ENCODE measurements around the gene DIPK1C. TPM values are rescaled to one million over a fixed set of nuclear protein-coding genes. Genes with fewer than 3 reads are reported as not detected.

The DIPK1C gene
- total RNA-seq, 1 donor from 2014 or later, result 5.9 TPM

- DNase-seq (ENCODE audit: low spot score), result no peak
- intact Hi-C loops (cut with DNase I), result no loop called here
Observed at GRCh38 chr18:74399091-74399887, 57.8 kb downstream of the DIPK1C start.

GRCh38 chr18:74397572-74397971 is 59.5 kb downstream of the DIPK1C start:
- DNase-seq (ENCODE audit: low spot score), result no peak
- intact Hi-C loops (cut with DNase I), result no loop called here

- DNase-seq (ENCODE audit: low spot score), result peak; percentile 14
- intact Hi-C loops (cut with DNase I), result no loop called here
Observed at GRCh38 chr18:74396171-74397169, 60.6 kb downstream of the DIPK1C start.

GRCh38 chr18:74395648-74396154 is 61.4 kb downstream of the DIPK1C start:
- intact Hi-C loops (cut with DNase I), result no loop called here

GRCh38 chr18:74395006-74395405 is 62.1 kb downstream of the DIPK1C start:
- no peak for DNase-seq (ENCODE audit: low spot score)
- intact Hi-C loops (cut with DNase I), result no loop called here

More at GRCh38 chr18:74395648-74396154, 61.4 kb downstream of the DIPK1C start:
- peak; percentile 70 for DNase-seq (ENCODE audit: low spot score)

GRCh38 chr18:74392323-74392722 is 64.8 kb downstream of the DIPK1C start:
- DNase-seq (ENCODE audit: low spot score), result peak; percentile 56
- intact Hi-C loops (cut with DNase I), result no loop called here

GRCh38 chr18:74390900-74391299 is 66.2 kb downstream of the DIPK1C start:
- intact Hi-C loops (cut with DNase I), result no loop called here
- no peak for DNase-seq (ENCODE audit: low spot score)

- intact Hi-C loops (cut with DNase I), result no loop called here
- DNase-seq (ENCODE audit: low spot score), result peak; percentile 53
Observed at GRCh38 chr18:74389991-74390390, 67.1 kb downstream of the DIPK1C start.

GRCh38 chr18:74389171-74389927 is 67.8 kb downstream of the DIPK1C start:
- intact Hi-C loops (cut with DNase I), result no loop called here
- peak; percentile 14 for DNase-seq (ENCODE audit: low spot score)

- no peak for DNase-seq (ENCODE audit: low spot score)
- intact Hi-C loops (cut with DNase I), result no loop called here
Observed at GRCh38 chr18:74388227-74388626, 68.9 kb downstream of the DIPK1C start.

GRCh38 chr18:74387383-74387782 is 69.7 kb downstream of the DIPK1C start:
- no peak for DNase-seq (ENCODE audit: low spot score)
- intact Hi-C loops (cut with DNase I), result no loop called here

Other genes starting within 250 kb of the DIPK1C start
- gene CYB5A, start 165.3 kb downstream of the DIPK1C start, total RNA-seq, result 57.2 TPM
- gene C18orf63, start 141.5 kb downstream of the DIPK1C start, total RNA-seq, result not detected
- gene CNDP2, start 39.1 kb upstream of the DIPK1C start, total RNA-seq, result 65.7 TPM
- gene CNDP1, start 77.2 kb upstream of the DIPK1C start, total RNA-seq, result not detected
- 14.1 TPM for gene ZNF407, start 140.6 kb upstream of the DIPK1C start, total RNA-seq